Hepatocyte (in vitro differentiated cells): ENCODE results near the gene AXDND1. TPM values are rescaled to one million over a fixed set of nuclear protein-coding genes. Genes with fewer than 3 reads are reported as not detected.

Experiments used
- DNase-seq: peaks from one replicate; pipeline ENCODE4 v3.0.0-alpha.2; 2016; ENCODE audit warnings: low spot score
- H2AFZ ChIP-seq: fragments of 200-600 bp; sonication (generic); 2 replicates; pipeline ENCODE4 v1.6.0; 2016; ENCODE audit warnings: antibody characterized with exemption, mild to moderate bottlenecking
- H3K27ac ChIP-seq: fragments of 200-600 bp; sonication (generic); 2 replicates; pipeline ENCODE4 v1.5.1; 2016; ENCODE audit warnings: mild to moderate bottlenecking
- H3K27me3 ChIP-seq: fragments of 200-600 bp; sonication (generic); 2 replicates; pipeline ENCODE4 v1.6.1; 2016
- H3K36me3 ChIP-seq: fragments of 200-600 bp; sonication (generic); replicated peaks from 2 replicates; pipeline ENCODE4 v1.5.1; 2016; ENCODE audit warnings: low read depth; ENCODE audit not compliant: insufficient read depth
- H3K4me1 ChIP-seq: fragments of 200-600 bp; sonication (generic); 2 replicates; pipeline ENCODE4 v1.5.1; 2016; ENCODE audit warnings: mild to moderate bottlenecking, moderate library complexity; ENCODE audit not compliant: insufficient read depth
- H3K4me2 ChIP-seq: fragments of 200-600 bp; sonication (generic); 2 replicates; pipeline ENCODE4 v1.6.0; 2016
- H3K4me3 ChIP-seq: fragments of 200-600 bp; sonication (generic); 2 replicates; pipeline ENCODE4 v1.5.1; 2016; ENCODE audit warnings: mild to moderate bottlenecking
- H3K79me2 ChIP-seq: fragments of 200-600 bp; sonication (generic); 2 replicates; pipeline ENCODE4 v1.6.0; 2017; ENCODE audit warnings: mild to moderate bottlenecking
- H3K9me2 ChIP-seq: fragments of 200-600 bp; sonication (generic); replicated peaks from 2 replicates; pipeline ENCODE4 v1.6.0; 2017; ENCODE audit warnings: mild to moderate bottlenecking; ENCODE audit not compliant: insufficient read depth
- H3K9me3 ChIP-seq: fragments of 200-600 bp; sonication (generic); 2 replicates; pipeline ENCODE4 v1.5.1; 2016; ENCODE audit warnings: low read depth, mild to moderate bottlenecking
- H4K20me1 ChIP-seq: fragments of 200-600 bp; sonication (generic); 2 replicates; pipeline ENCODE4 v1.6.0; 2016; ENCODE audit warnings: mild to moderate bottlenecking; ENCODE audit not compliant: insufficient read depth, poor library complexity, severe bottlenecking
- EZH2phosphoT487 ChIP-seq: fragments of 200-600 bp; sonication (generic); IDR thresholded peaks from one replicate; pipeline ENCODE4 v1.6.1; 2018; ENCODE audit warnings: antibody characterized with exemption, mild to moderate bottlenecking, low read depth, moderate library complexity; ENCODE audit not compliant: unreplicated experiment, severe bottlenecking
- WGBS: methylation state at CpG from one replicate; pipeline ENCODE4 v1.1.6; 2016; ENCODE audit warnings: low lambda C conversion rate; ENCODE audit errors: missing lambda C conversion rate; 5-methylcytosine and 5-hydroxymethylcytosine counted together
- polyA plus RNA-seq: library from polyadenylated mRNA; unstranded; fragments of >200 nt; fragmentation: Nextera tagmentation; extraction: Ambion mirVana; gene quantifications from 2 replicates; pipeline ENCODE4 v1.2.1, GENCODE V29; 2016
- small RNA-seq: library from RNA; depleted of rRNA; stranded (forward); fragments of <200 nt; gene quantifications from one replicate; pipeline ENCODE3, GENCODE V24; 2014
- total RNA-seq: library from RNA; depleted of rRNA; stranded (reverse); fragments of >200 nt; gene quantifications from 2 replicates; pipeline ENCODE4 v1.2.3, GENCODE V29; 2014
- TF ChIP-seq, protein P1 (sequence below): fragments of 200-600 bp; sonication (generic); IDR thresholded peaks from 2 replicates; pipeline ENCODE4 v1.5.1; 2016; ENCODE audit warnings: antibody characterized with exemption, mild to moderate bottlenecking; ENCODE audit not compliant: poor library complexity

Gene AXDND1
- total and polyA plus RNA-seq, 2 experiments from 2014 or later, result 0.13 to 0.27 TPM

DNA sequence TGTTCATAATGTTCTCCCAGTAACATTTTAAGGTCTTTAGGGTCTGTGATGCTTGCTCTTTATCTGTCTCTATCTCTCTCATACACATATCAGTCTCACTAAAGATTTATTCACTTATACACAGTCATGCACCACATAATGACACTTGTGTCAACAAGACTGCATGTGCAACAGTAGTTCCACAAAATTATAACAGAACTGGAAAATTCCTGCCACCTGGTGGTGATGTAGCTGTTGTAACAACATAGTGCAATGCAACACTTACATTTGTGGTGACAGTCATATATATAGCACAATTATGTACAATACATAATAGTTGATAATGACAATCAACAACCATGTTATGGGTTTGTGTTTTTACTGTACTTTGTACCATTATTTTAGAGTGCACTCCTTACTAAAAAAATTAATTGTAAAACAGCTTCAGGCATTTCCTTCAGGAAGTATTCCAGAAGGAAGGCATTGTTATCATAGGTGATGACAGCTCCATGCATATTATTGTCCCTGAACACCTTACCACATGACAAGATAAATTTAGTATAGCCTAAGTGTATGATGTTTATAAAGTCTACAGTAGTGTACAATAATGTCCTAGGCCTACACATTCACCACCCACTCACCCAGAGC, 234.0 kb downstream of the AXDND1 start:
- no peaks in the 10 kb centered on the region for H3K36me3 ChIP-seq
- no peaks in the 10 kb centered on the region for H3K9me3 ChIP-seq
- no peaks in the 10 kb centered on the region for H3K4me1 ChIP-seq
- H3K4me3 ChIP-seq, result no peak overlapping the region
- DNase-seq, result peak; percentile 59
- TF ChIP-seq EZH2phosphoT487, result no peak
- TF ChIP-seq, protein P1, sequence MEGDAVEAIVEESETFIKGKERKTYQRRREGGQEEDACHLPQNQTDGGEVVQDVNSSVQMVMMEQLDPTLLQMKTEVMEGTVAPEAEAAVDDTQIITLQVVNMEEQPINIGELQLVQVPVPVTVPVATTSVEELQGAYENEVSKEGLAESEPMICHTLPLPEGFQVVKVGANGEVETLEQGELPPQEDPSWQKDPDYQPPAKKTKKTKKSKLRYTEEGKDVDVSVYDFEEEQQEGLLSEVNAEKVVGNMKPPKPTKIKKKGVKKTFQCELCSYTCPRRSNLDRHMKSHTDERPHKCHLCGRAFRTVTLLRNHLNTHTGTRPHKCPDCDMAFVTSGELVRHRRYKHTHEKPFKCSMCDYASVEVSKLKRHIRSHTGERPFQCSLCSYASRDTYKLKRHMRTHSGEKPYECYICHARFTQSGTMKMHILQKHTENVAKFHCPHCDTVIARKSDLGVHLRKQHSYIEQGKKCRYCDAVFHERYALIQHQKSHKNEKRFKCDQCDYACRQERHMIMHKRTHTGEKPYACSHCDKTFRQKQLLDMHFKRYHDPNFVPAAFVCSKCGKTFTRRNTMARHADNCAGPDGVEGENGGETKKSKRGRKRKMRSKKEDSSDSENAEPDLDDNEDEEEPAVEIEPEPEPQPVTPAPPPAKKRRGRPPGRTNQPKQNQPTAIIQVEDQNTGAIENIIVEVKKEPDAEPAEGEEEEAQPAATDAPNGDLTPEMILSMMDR, result peak; percentile 59
- no peak overlapping the region for H3K4me2 ChIP-seq
- no peaks in the 10 kb centered on the region for H4K20me1 ChIP-seq
- peaks cover 10% of the 10 kb centered on the region for H3K27me3 ChIP-seq
- no peaks in the 10 kb centered on the region for H3K9me2 ChIP-seq
- no peaks in the 10 kb centered on the region for H3K79me2 ChIP-seq
- H3K27ac ChIP-seq, result no peak overlapping the region
- no peak overlapping the region for H2AFZ ChIP-seq

DNA sequence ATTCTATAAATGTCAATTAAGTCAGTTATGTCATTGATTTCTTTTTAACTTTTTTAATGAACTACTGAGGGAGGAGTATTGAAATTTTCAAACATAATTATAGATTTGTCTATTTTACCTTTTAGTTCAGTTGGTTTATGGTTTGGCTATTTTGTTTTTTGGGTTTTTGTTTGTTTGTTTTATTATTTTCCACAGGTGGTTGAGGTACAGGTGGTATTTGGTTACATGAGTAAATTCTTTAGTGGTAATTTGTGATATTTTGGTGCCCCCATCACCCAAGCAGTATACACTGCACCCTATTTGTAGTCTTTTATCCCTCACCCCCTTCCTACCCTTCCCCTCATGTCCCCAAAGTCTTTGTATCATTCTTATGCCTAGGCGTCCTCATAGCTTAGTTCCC, 235.3 kb downstream of the AXDND1 start:
- no peak overlapping the region for H2AFZ ChIP-seq
- DNase-seq, result no peak
- WGBS, result 84% methylated on average over 1 of the region's 1 CpG
- no peaks in the 10 kb centered on the region for H3K4me1 ChIP-seq
- TF ChIP-seq EZH2phosphoT487, result no peak
- H3K27me3 ChIP-seq, result peaks cover under 1% of the 10 kb centered on the region
- H4K20me1 ChIP-seq, result no peaks in the 10 kb centered on the region
- H3K79me2 ChIP-seq, result no peaks in the 10 kb centered on the region
- H3K4me3 ChIP-seq, result no peak overlapping the region
- H3K36me3 ChIP-seq, result no peaks in the 10 kb centered on the region
- no peaks in the 10 kb centered on the region for H3K9me2 ChIP-seq
- no peak overlapping the region for H3K27ac ChIP-seq
- no peaks in the 10 kb centered on the region for H3K9me3 ChIP-seq
- H3K4me2 ChIP-seq, result no peak overlapping the region

Small RNA genes within 50 kb of the gene (small RNA-seq; reads per million reads assigned to genes)
- not detected for gene MEF2AP1
- not detected for gene RNU5F-2P

Other genes starting within 250 kb of the AXDND1 start
- gene ABL2, start 136.3 kb upstream of the AXDND1 start, total RNA-seq, result 11.3 and 11.6 TPM in 2 replicates
- gene ABL2, start 136.3 kb upstream of the AXDND1 start, polyA plus RNA-seq, result 8.6 and 13.0 TPM in 2 replicates
- gene SOAT1, start 72.2 kb upstream of the AXDND1 start, total RNA-seq, result 20.8 and 28.9 TPM in 2 replicates
- gene SOAT1, start 72.2 kb upstream of the AXDND1 start, polyA plus RNA-seq, result 28.9 and 40.4 TPM in 2 replicates
- not detected in 2 replicates for gene NPHS2, start 210.0 kb downstream of the AXDND1 start, total RNA-seq
- not detected in 2 replicates for gene NPHS2, start 210.0 kb downstream of the AXDND1 start, polyA plus RNA-seq
- gene TDRD5, start 225.9 kb downstream of the AXDND1 start, total RNA-seq, result not detected in 2 replicates
- not detected in 2 replicates for gene TDRD5, start 225.9 kb downstream of the AXDND1 start, polyA plus RNA-seq